GM18519 (cell line): ENCODE results near the gene VTN.

Experiments
- ATAC-seq: cut with Tn5 transposase; IDR thresholded peaks from one replicate; pipeline ENCODE4 v1.9.1; 2021; ENCODE audit warnings: mild to moderate bottlenecking, moderate library complexity; ENCODE audit not compliant: unreplicated experiment, low FRiP score

VTN gene

GRCh38 chr17:28327031-28327607, 43.0 kb downstream of the VTN start:
- ATAC-seq: peak; percentile 59

GRCh38 chr17:28326114-28326513, 44.0 kb downstream of the VTN start:
- no peak for ATAC-seq

- no peak for ATAC-seq
Measured at GRCh38 chr17:28325211-28325610, 44.9 kb downstream of the VTN start.

- ATAC-seq: no peak
Measured at GRCh38 chr17:28324781-28325180, 45.3 kb downstream of the VTN start.

- no peak for ATAC-seq
Measured at GRCh38 chr17:28324267-28324745, 45.8 kb downstream of the VTN start.

- no peak for ATAC-seq
Measured at GRCh38 chr17:28320215-28321061, 49.7 kb downstream of the VTN start.

GRCh38 chr17:28319598-28319935, 50.5 kb downstream of the VTN start:
- ATAC-seq: no peak

GRCh38 chr17:28318759-28319597, 51.1 kb downstream of the VTN start, which contains the start of gene TMEM97:
Gene TMEM97, plus strand, starts transcription at chr17:28319200. Its CDS starts 40 bp downstream, at chr17:28319240.
- ATAC-seq: peak; percentile 85

- peak; percentile 7 for ATAC-seq
Measured at GRCh38 chr17:28317966-28318758, 51.9 kb downstream of the VTN start.
